Thyroid gland (tissue), 4 donors: ENCODE results near the gene TLR8.

Experiments
- CTCF ChIP-seq, 6 experiments: fragments of 200-600 bp in 3 of 6; fragments of 450-650 bp in 3 of 6; sonication (generic) in 3 of 6; IDR thresholded peaks; one replicate each; pipeline ENCODE4 v1.5.1; 2016 to 2019; ENCODE audit warnings: antibody characterized with exemption in 6 of 6, mild to moderate bottlenecking in 2 of 6, inconsistent platforms in 1 of 6, moderate library complexity in 1 of 6
- POLR2A ChIP-seq, 2 donors: fragments of 450-650 bp; IDR thresholded peaks; one replicate each; pipeline ENCODE4 v1.6.1; 2017; ENCODE audit warnings: antibody characterized with exemption in 2 of 2, mild to moderate bottlenecking in 2 of 2, moderate library complexity in 1 of 2

GRCh38 chrX:12958059-12958458, 51.6 kb downstream of the TLR8 start:
- no peak for TF ChIP-seq CTCF (IDR thresholded peaks at IDR 0.05)
- no peak for TF ChIP-seq POLR2A (IDR thresholded peaks at IDR 0.05)
